ENCODE results near the gene LIPF. TPM values are rescaled to one million over a fixed set of nuclear protein-coding genes. Genes with fewer than 3 reads are reported as not detected.

LIPF gene
- total RNA-seq, 1 experiment from 2014 or later, result not detected

GRCh38 chr10:88680958-88681357 is 16.7 kb downstream of the LIPF start:
- Mint-ChIP-seq H3K4me3 (no peak overlapping the region), H3K4me1 (peaks cover 4% of the 10 kb centered on the region; the same call in 1 of the 2 replicates), H3K9me3 (no peaks in the 10 kb centered on the region), H3K27me3 (ENCODE audit: low read depth) (peaks cover 13% of the 10 kb centered on the region), H3K36me3 (no peaks in the 10 kb centered on the region), H3K27ac (no peak overlapping the region)
- ChIA-PET POLR2A (no interaction called here), CTCF (no interaction called here)
- DNase-seq (ENCODE audit: low spot score) (no peak), ATAC-seq (no peak)
- TF ChIP-seq RELA (CRISPR knock-in tag; IDR thresholded peaks at IDR 0.05; ENCODE audit: borderline replicate concordance) (no peak), ZNF232 (CRISPR knock-in tag; IDR thresholded peaks at IDR 0.05) (no peak), ERG (CRISPR knock-in tag; IDR thresholded peaks at IDR 0.05) (no peak), SMAD4 (CRISPR knock-in tag; IDR thresholded peaks at IDR 0.05) (no peak), ELF4 (CRISPR knock-in tag; IDR thresholded peaks at IDR 0.05; ENCODE audit: low read depth) (no peak), E2F5 (CRISPR knock-in tag; IDR thresholded peaks at IDR 0.05) (no peak), NFATC4 (CRISPR knock-in tag; IDR thresholded peaks at IDR 0.05) (no peak), HMGA2 (CRISPR knock-in tag; IDR thresholded peaks at IDR 0.05) (no peak)

GRCh38 chr10:88682491-88682890 is 18.2 kb downstream of the LIPF start:
- Mint-ChIP-seq H3K27ac (no peak overlapping the region), H3K9me3 (no peaks in the 10 kb centered on the region), H3K4me1 (no peaks in the 10 kb centered on the region), H3K4me3 (no peak overlapping the region), H3K36me3 (no peaks in the 10 kb centered on the region), H3K27me3 (ENCODE audit: low read depth) (peaks cover 24% of the 10 kb centered on the region)
- CTCF ChIA-PET, result no interaction called here
- DNase-seq (ENCODE audit: low spot score) (no peak), ATAC-seq (no peak)
- POLR2A ChIA-PET, result no interaction called here
- TF ChIP-seq ATF2 (CRISPR knock-in tag; IDR thresholded peaks at IDR 0.05; ENCODE audit: borderline replicate concordance, low read depth) (no peak), AR (CRISPR knock-in tag; IDR thresholded peaks at IDR 0.05) (no peak), PRRX2 (CRISPR knock-in tag; IDR thresholded peaks at IDR 0.05) (no peak), MXD4 (CRISPR knock-in tag; IDR thresholded peaks at IDR 0.05; ENCODE audit: borderline replicate concordance) (no peak), GABPB1 (CRISPR knock-in tag; IDR thresholded peaks at IDR 0.05) (no peak), ZNF396 (CRISPR knock-in tag; IDR thresholded peaks at IDR 0.05; ENCODE audit: borderline replicate concordance) (no peak), ZBTB43 (CRISPR knock-in tag; IDR thresholded peaks at IDR 0.05) (no peak), USF2 (CRISPR knock-in tag; IDR thresholded peaks at IDR 0.05) (no peak), OVOL2 (CRISPR knock-in tag; IDR thresholded peaks at IDR 0.05; ENCODE audit: borderline replicate concordance) (no peak), CTCF (IDR thresholded peaks at IDR 0.05) (no peak), TP53 (CRISPR knock-in tag; IDR thresholded peaks at IDR 0.05) (no peak), CREM (CRISPR knock-in tag; IDR thresholded peaks at IDR 0.05) (no peak), AFF4 (CRISPR knock-in tag; IDR thresholded peaks at IDR 0.05; ENCODE audit: borderline replicate concordance) (no peak), ZNF219 (CRISPR knock-in tag; IDR thresholded peaks at IDR 0.05; ENCODE audit: borderline replicate concordance) (no peak), ATF1 (CRISPR knock-in tag; IDR thresholded peaks at IDR 0.05) (no peak)

Measured in WTC11 (cell line).